H1 (cell line): ENCODE measurements around the gene NHEJ1. TPM values are rescaled to one million over a fixed set of nuclear protein-coding genes. Genes with fewer than 3 reads are reported as not detected.

ENCODE experiments used
- BRCA1 ChIP-seq: IDR thresholded peaks from 2 replicates; pipeline ENCODE4 v1.6.1; 2012; ENCODE audit warnings: low read depth, low read length, improper control_type of control experiment
- CBX8 ChIP-seq: fragments of 300-800, 300-1000 bp; sonication (generic); IDR thresholded peaks from 2 replicates; pipeline ENCODE4 v1.7.1; 2016; ENCODE audit warnings: low read depth, low read length, borderline replicate concordance
- CTBP2 ChIP-seq: IDR thresholded peaks from 2 replicates; pipeline ENCODE4 v1.7.0; 2011; ENCODE audit warnings: borderline replicate concordance, mild to moderate bottlenecking, moderate library complexity, mixed read lengths, low read length; ENCODE audit not compliant: insufficient read depth, insufficient read length
- KDM5A ChIP-seq: fragments of 200-600 bp; IDR thresholded peaks from 2 replicates; pipeline ENCODE4 v1.7.1; 2012; ENCODE audit warnings: mild to moderate bottlenecking, low read length, inconsistent platforms, mixed read lengths
- RAD21 ChIP-seq, 2 experiments: IDR thresholded peaks in 1 of 2; conservative IDR thresholded peaks in 1 of 2; 2 replicates each; pipeline ENCODE4 v1.6.1; 2011; ENCODE audit warnings: low read depth in 2 of 2, low read length in 2 of 2, improper control_type of control experiment in 1 of 2, inconsistent platforms in 1 of 2, mild to moderate bottlenecking in 1 of 2, moderate library complexity in 1 of 2
- TBP ChIP-seq: IDR thresholded peaks from 2 replicates; pipeline ENCODE4 v1.6.1; 2011; ENCODE audit warnings: low read depth, low read length, improper control_type of control experiment
- TEAD4 ChIP-seq: IDR thresholded peaks from 2 replicates; pipeline ENCODE4 v1.6.1; 2012; ENCODE audit warnings: low read depth, low read length, inconsistent platforms, mixed read lengths
- polyA plus RNA-seq, 7 experiments: library from polyadenylated mRNA; depleted of rRNA in 3 of 7; stranded (reverse) in 5 of 7; unstranded in 2 of 7; fragments of >200 nt in 5 of 7; fragments of 200-250 nt in 2 of 7; gene quantifications; 1 replicate in 5 of 7; 2 replicates in 1 of 7; 4 replicates in 1 of 7; pipeline versions ENCODE4 v1.2.1 to v1.2.3, GENCODE V29; 2011 to 2013; ENCODE audit warnings: missing spikeins in 2 of 7, mixed read lengths in 2 of 7
- total RNA-seq: library from RNA; stranded (reverse); fragmentation: NEBNext Ultra II Directional; extraction: Animal tissue kit (Norgen Biotek cat#: 25700); gene quantifications from 2 replicates; pipeline ENCODE4 v1.2.1, GENCODE V29; 2021
- TF ChIP-seq, protein P1 (sequence below): IDR thresholded peaks from 2 replicates; pipeline ENCODE4 v1.6.1; 2011; ENCODE audit warnings: low read depth, mild to moderate bottlenecking, low read length; ENCODE audit not compliant: insufficient read depth

Gene NHEJ1
- total and polyA plus RNA-seq, 2 of the 8 experiments (the other 6 are each of a cell fraction or from before 2014, with no cell fraction given), result 22.7 to 24.1 TPM

GRCh38 chr2:219186754-219187456 is 26.3 kb upstream of the NHEJ1 start (continued):
- TF ChIP-seq CTBP2, result no peak
- TF ChIP-seq, protein P1, sequence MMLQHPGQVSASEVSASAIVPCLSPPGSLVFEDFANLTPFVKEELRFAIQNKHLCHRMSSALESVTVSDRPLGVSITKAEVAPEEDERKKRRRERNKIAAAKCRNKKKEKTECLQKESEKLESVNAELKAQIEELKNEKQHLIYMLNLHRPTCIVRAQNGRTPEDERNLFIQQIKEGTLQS, result no peak
- TF ChIP-seq RAD21 (IDR thresholded peaks at IDR 0.05 in 1 of 2, conservative IDR thresholded peaks at IDR 0.05 in 1 of 2; ENCODE audit: low read depth in 2 of 2, low read length in 2 of 2), result no peak
- TF ChIP-seq TEAD4, result no peak
- no peak for TF ChIP-seq KDM5A
- no peak for TF ChIP-seq BRCA1
- no peak for TF ChIP-seq CBX8
- TF ChIP-seq TBP, result no peak
